Measurements from ENCODE around the gene EIF4G2.

DNA sequence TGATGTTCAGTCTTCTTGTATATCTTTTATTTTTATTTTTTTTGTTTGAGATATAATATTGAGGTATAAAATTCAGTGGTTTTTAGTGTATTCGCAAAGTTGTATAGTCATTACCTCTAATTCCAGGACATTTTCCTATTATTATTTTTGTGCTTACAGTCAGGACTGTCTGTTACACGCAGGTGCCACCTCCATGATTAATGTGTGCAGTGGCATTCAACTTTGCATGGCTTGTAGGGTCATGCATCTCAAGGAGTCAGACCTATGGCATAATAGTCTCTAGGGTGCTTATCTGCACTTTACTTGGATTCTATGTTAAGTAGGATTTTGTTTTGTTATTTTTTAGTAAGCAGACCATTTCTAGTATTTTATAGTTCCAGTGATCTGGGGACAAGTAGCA is 56.7 kb downstream of the EIF4G2 start:
- TF ChIP-seq, protein P1, sequence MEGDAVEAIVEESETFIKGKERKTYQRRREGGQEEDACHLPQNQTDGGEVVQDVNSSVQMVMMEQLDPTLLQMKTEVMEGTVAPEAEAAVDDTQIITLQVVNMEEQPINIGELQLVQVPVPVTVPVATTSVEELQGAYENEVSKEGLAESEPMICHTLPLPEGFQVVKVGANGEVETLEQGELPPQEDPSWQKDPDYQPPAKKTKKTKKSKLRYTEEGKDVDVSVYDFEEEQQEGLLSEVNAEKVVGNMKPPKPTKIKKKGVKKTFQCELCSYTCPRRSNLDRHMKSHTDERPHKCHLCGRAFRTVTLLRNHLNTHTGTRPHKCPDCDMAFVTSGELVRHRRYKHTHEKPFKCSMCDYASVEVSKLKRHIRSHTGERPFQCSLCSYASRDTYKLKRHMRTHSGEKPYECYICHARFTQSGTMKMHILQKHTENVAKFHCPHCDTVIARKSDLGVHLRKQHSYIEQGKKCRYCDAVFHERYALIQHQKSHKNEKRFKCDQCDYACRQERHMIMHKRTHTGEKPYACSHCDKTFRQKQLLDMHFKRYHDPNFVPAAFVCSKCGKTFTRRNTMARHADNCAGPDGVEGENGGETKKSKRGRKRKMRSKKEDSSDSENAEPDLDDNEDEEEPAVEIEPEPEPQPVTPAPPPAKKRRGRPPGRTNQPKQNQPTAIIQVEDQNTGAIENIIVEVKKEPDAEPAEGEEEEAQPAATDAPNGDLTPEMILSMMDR (conservative IDR thresholded peaks at IDR 0.05; ENCODE audit: low read depth in 2 of 2): no peak
- no peak for TF ChIP-seq ZNF331 (CRISPR knock-in tag; IDR thresholded peaks at IDR 0.05; ENCODE audit: low read depth)
- no peak for TF ChIP-seq EZH2 (IDR thresholded peaks at IDR 0.05; ENCODE audit: low read depth, unreplicated experiment)
- TF ChIP-seq EZH2phosphoT487 (IDR thresholded peaks at IDR 0.05; ENCODE audit: unreplicated experiment): no peak
- no peak for TF ChIP-seq POLR2AphosphoS5 (IDR thresholded peaks at IDR 0.05; ENCODE audit: low read depth)
- no peak for TF ChIP-seq CREB1 (CRISPR knock-in tag; IDR thresholded peaks at IDR 0.05; ENCODE audit: low read depth)
- TF ChIP-seq, protein P2, sequence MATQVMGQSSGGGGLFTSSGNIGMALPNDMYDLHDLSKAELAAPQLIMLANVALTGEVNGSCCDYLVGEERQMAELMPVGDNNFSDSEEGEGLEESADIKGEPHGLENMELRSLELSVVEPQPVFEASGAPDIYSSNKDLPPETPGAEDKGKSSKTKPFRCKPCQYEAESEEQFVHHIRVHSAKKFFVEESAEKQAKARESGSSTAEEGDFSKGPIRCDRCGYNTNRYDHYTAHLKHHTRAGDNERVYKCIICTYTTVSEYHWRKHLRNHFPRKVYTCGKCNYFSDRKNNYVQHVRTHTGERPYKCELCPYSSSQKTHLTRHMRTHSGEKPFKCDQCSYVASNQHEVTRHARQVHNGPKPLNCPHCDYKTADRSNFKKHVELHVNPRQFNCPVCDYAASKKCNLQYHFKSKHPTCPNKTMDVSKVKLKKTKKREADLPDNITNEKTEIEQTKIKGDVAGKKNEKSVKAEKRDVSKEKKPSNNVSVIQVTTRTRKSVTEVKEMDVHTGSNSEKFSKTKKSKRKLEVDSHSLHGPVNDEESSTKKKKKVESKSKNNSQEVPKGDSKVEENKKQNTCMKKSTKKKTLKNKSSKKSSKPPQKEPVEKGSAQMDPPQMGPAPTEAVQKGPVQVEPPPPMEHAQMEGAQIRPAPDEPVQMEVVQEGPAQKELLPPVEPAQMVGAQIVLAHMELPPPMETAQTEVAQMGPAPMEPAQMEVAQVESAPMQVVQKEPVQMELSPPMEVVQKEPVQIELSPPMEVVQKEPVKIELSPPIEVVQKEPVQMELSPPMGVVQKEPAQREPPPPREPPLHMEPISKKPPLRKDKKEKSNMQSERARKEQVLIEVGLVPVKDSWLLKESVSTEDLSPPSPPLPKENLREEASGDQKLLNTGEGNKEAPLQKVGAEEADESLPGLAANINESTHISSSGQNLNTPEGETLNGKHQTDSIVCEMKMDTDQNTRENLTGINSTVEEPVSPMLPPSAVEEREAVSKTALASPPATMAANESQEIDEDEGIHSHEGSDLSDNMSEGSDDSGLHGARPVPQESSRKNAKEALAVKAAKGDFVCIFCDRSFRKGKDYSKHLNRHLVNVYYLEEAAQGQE (IDR thresholded peaks at IDR 0.05; ENCODE audit: unreplicated experiment): no peak
- TF ChIP-seq, protein P3, sequence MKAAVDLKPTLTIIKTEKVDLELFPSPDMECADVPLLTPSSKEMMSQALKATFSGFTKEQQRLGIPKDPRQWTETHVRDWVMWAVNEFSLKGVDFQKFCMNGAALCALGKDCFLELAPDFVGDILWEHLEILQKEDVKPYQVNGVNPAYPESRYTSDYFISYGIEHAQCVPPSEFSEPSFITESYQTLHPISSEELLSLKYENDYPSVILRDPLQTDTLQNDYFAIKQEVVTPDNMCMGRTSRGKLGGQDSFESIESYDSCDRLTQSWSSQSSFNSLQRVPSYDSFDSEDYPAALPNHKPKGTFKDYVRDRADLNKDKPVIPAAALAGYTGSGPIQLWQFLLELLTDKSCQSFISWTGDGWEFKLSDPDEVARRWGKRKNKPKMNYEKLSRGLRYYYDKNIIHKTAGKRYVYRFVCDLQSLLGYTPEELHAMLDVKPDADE (IDR thresholded peaks at IDR 0.05): no peak

Data from GM23338 (cell line).